HCT116 (cell line): ENCODE measurements around the gene OPHN1.

Source experiments
- CBX3 ChIP-seq: IDR thresholded peaks from 2 replicates; pipeline ENCODE4 v1.6.1; 2012; ENCODE audit warnings: low read depth
- CTCF ChIP-seq, 3 experiments: fragments of 200-600 bp in 1 of 3; sonication (generic) in 1 of 3; IDR thresholded peaks in 2 of 3; conservative IDR thresholded peaks in 1 of 3; 2 replicates each; pipeline ENCODE4 v1.5.1; 2012 to 2017; ENCODE audit warnings: low read depth in 2 of 3, low read length in 2 of 3, antibody characterized with exemption in 1 of 3, borderline replicate concordance in 1 of 3, control low read depth in 1 of 3, mild to moderate bottlenecking in 1 of 3, mixed read lengths in 1 of 3, mixed run types in 1 of 3, moderate library complexity in 1 of 3; ENCODE audit not compliant: insufficient read depth in 1 of 3
- EZH2 ChIP-seq: fragments of 200-600 bp; sonication (generic); IDR thresholded peaks from 2 replicates; pipeline ENCODE4 v1.6.1; 2017; ENCODE audit warnings: antibody characterized with exemption, mixed run types
- EZH2phosphoT487 ChIP-seq: fragments of 200-600 bp; IDR thresholded peaks from 2 replicates; pipeline ENCODE4 v1.6.1; 2018; ENCODE audit warnings: antibody characterized with exemption, borderline replicate concordance
- JUND ChIP-seq: IDR thresholded peaks from 2 replicates; pipeline ENCODE4 v1.6.1; 2012
- MAX ChIP-seq: IDR thresholded peaks from 2 replicates; pipeline ENCODE4 v1.6.1; 2012
- POLR2A ChIP-seq: IDR thresholded peaks from 2 replicates; pipeline ENCODE4 v1.7.0; 2011; ENCODE audit warnings: borderline replicate concordance; ENCODE audit not compliant: insufficient read depth, insufficient read length; ENCODE audit errors: extremely low read depth
- POLR2AphosphoS5 ChIP-seq: IDR thresholded peaks from 2 replicates; pipeline ENCODE4 v1.6.1; 2011; ENCODE audit warnings: mild to moderate bottlenecking, low read depth, low read length, moderate library complexity
- RAD21 ChIP-seq: IDR thresholded peaks from 2 replicates; pipeline ENCODE4 v1.6.1; 2012; ENCODE audit warnings: low read depth, mild to moderate bottlenecking
- REST ChIP-seq: IDR thresholded peaks from 2 replicates; pipeline ENCODE4 v1.6.1; 2012; ENCODE audit warnings: low read depth
- SIN3A ChIP-seq: IDR thresholded peaks from 2 replicates; pipeline ENCODE4 v1.6.1; 2012; ENCODE audit warnings: low read depth
- SP1 ChIP-seq: IDR thresholded peaks from 2 replicates; pipeline ENCODE4 v1.6.1; 2012; ENCODE audit warnings: low read depth
- TF ChIP-seq, protein P1 (sequence below): IDR thresholded peaks from 2 replicates; pipeline ENCODE4 v1.6.1; 2012

DNA sequence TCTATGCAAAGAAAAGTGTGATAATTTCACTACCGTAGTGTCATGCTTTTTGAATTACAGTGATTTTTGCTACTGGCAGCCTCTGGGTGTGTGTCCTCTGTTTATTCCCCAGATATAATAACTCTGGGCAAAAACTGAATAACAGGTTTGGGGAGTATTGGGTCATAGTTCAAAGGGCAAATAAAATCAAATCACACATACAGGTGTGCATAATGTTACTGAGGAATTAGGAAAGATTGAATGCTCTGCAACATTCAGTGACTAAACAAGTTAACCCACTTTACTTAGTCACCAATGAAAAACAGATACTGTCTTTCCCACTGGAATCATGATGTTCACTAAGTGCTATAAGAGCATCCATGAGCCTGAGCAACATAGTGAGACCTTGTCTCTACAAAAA lies 224.3 kb downstream of the OPHN1 start:
- TF ChIP-seq CTCF (IDR thresholded peaks at IDR 0.05 in 2 of 3, conservative IDR thresholded peaks at IDR 0.05 in 1 of 3; ENCODE audit: borderline replicate concordance in 1 of 3, insufficient read depth in 1 of 3, low read depth in 2 of 3, low read length in 2 of 3), result no peak
- TF ChIP-seq POLR2A, result no peak
- TF ChIP-seq SP1, result no peak
- TF ChIP-seq EZH2, result no peak
- no peak for TF ChIP-seq REST
- no peak for TF ChIP-seq CBX3
- no peak for TF ChIP-seq RAD21
- TF ChIP-seq JUND, result no peak
- TF ChIP-seq SIN3A, result no peak
- no peak for TF ChIP-seq MAX
- TF ChIP-seq, protein P1, sequence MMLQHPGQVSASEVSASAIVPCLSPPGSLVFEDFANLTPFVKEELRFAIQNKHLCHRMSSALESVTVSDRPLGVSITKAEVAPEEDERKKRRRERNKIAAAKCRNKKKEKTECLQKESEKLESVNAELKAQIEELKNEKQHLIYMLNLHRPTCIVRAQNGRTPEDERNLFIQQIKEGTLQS, result no peak
- TF ChIP-seq POLR2AphosphoS5, result no peak
- no peak for TF ChIP-seq EZH2phosphoT487
